HepG2 (cell line): ENCODE data around the gene ASB16. TPM values are rescaled to one million over a fixed set of nuclear protein-coding genes. Genes with fewer than 3 reads are reported as not detected.
A peak's percentile ranks its signal among the peaks of the same experiment; 100 is the strongest.

ENCODE experiments used
- ARHGAP35 ChIP-seq: sonication (generic); formaldehyde crosslinking; IDR thresholded peaks from 2 replicates; pipeline ENCODE4 v1.9.0; 2022; ENCODE audit warnings: mild to moderate bottlenecking, inconsistent platforms, moderate library complexity, missing genetic modification reagents, borderline replicate concordance
- BCL6 ChIP-seq: IDR thresholded peaks from 2 replicates; pipeline ENCODE4 v1.6.1; 2016; ENCODE audit warnings: missing genetic modification reagents, missing compliant biosample characterization
- HIVEP1 ChIP-seq: sonication (generic); formaldehyde crosslinking; IDR thresholded peaks from 2 replicates; pipeline ENCODE4 v1.4.0; 2020; ENCODE audit warnings: mild to moderate bottlenecking, missing genetic modification reagents
- HMG20B ChIP-seq: conservative IDR thresholded peaks from 2 replicates; pipeline ENCODE4 v1.6.1; 2016; ENCODE audit warnings: missing genetic modification reagents, missing compliant biosample characterization
- HMGA1 ChIP-seq: sonication (generic); formaldehyde crosslinking; conservative IDR thresholded peaks from 2 replicates; pipeline ENCODE4 v1.4.0; 2020; ENCODE audit warnings: missing genetic modification reagents
- MXD4 ChIP-seq: IDR thresholded peaks from 2 replicates; pipeline ENCODE4 v1.6.1; 2016; ENCODE audit warnings: mild to moderate bottlenecking, missing biosample characterization, missing genetic modification reagents
- SP4 ChIP-seq: sonication (generic); formaldehyde crosslinking; IDR thresholded peaks from 2 replicates; pipeline ENCODE4 v1.8.1; 2023; ENCODE audit warnings: mild to moderate bottlenecking, missing genetic modification reagents
- STAT5B ChIP-seq: sonication (generic); formaldehyde crosslinking; IDR thresholded peaks from 2 replicates; pipeline ENCODE4 v1.4.0; 2020; ENCODE audit warnings: missing genetic modification reagents
- ZEB1 ChIP-seq: IDR thresholded peaks from 2 replicates; pipeline ENCODE4 v1.6.1; 2012; ENCODE audit warnings: mild to moderate bottlenecking, low read depth, inconsistent platforms; ENCODE audit not compliant: insufficient replicate concordance
- ZNF570 ChIP-seq: sonication (generic); formaldehyde crosslinking; IDR thresholded peaks from 2 replicates; pipeline ENCODE4 v1.4.0; 2020; ENCODE audit warnings: mild to moderate bottlenecking, missing genetic modification reagents, borderline replicate concordance
- ZNF713 ChIP-seq: sonication (generic); formaldehyde crosslinking; IDR thresholded peaks from 2 replicates; pipeline ENCODE4 v1.4.0; 2020; ENCODE audit warnings: mild to moderate bottlenecking, missing genetic modification reagents
- ZNF75D ChIP-seq: sonication (generic); formaldehyde crosslinking; IDR thresholded peaks from 2 replicates; pipeline ENCODE4 v1.8.1; 2023; ENCODE audit warnings: missing genetic modification reagents, mild to moderate bottlenecking, borderline replicate concordance
- polyA plus RNA-seq, 8 experiments: library from polyadenylated mRNA; depleted of rRNA in 3 of 8; stranded (reverse) in 7 of 8; unstranded in 1 of 8; fragments of >200 nt; fragmentation: Illumina TruSeq in 4 of 8; extraction: Trizol in 4 of 8; gene quantifications; 2 replicates each; pipeline versions ENCODE4 v1.2.1 to v1.2.3, GENCODE V29; 2011 to 2016; ENCODE audit warnings: low read depth in 4 of 8, missing spikeins in 1 of 8, mixed read lengths in 1 of 8; ENCODE audit not compliant: insufficient read depth in 1 of 8
- total RNA-seq, 5 experiments: library from RNA; depleted of rRNA; stranded (reverse); fragments of >200 nt; fragmentation: Illumina TruSeq; extraction: Trizol; gene quantifications; 2 replicates each; pipeline ENCODE4 v1.2.3, GENCODE V29; 2016; ENCODE audit warnings: low read depth in 1 of 5
- TF ChIP-seq, protein P1 (sequence below): sonication (generic); formaldehyde crosslinking; IDR thresholded peaks from 2 replicates; pipeline ENCODE4 v1.4.0; 2020; ENCODE audit warnings: missing genetic modification reagents, mild to moderate bottlenecking, borderline replicate concordance
- TF ChIP-seq, protein P2 (sequence below): sonication (generic); formaldehyde crosslinking; conservative IDR thresholded peaks from 2 replicates; pipeline ENCODE4 v1.8.0; 2022; ENCODE audit warnings: mild to moderate bottlenecking, moderate library complexity, missing genetic modification reagents
- TF ChIP-seq, protein P3 (sequence below): sonication (generic); formaldehyde crosslinking; IDR thresholded peaks from 2 replicates; pipeline ENCODE4 v1.4.0; 2020; ENCODE audit warnings: missing genetic modification reagents

The ASB16 gene
- total and polyA plus RNA-seq, 2 of the 13 experiments (the other 11 are each of a cell fraction or from before 2014, with no cell fraction given), result 0.07 TPM; not detected in 1

DNA sequence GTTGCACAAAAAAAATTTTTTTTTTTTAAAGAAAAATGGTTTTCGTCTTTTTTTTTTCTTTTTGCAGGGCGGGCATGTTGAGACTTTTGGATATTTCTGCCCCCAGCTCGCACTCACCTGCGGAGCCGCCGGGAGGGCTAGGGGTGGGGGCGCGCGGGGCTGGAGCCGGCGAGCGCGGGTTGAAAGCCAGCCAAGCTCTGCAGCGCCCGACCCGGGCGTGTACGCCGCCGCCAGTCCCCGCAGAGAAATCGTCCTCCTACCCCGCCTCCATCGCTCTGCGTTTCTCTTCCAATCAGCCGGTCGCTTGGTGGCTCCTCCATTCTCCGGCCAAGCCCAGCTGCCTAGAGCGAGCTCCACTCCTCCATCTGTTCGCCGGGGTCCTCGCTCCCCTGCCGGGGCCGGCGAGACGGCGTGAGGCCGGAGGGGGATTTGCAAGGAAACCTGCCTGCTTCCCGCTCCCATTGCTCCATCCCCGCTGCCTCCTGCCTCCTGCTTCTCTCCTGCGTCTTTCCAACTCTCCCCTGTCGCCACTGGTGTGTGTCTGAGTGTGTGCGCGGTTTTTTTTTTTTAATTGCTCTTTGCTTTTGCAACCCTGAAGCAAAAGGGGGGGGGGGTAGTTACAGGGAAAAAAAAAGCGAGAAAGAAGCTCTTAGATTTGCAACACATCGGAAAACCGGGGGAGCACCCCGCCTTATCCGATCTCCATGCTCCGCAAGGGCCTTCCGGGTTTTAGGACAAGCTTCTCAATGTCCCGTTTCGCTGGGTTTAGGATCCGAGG lies 50.8 kb downstream of the ASB16 start (continued):
- TF ChIP-seq, protein P1, sequence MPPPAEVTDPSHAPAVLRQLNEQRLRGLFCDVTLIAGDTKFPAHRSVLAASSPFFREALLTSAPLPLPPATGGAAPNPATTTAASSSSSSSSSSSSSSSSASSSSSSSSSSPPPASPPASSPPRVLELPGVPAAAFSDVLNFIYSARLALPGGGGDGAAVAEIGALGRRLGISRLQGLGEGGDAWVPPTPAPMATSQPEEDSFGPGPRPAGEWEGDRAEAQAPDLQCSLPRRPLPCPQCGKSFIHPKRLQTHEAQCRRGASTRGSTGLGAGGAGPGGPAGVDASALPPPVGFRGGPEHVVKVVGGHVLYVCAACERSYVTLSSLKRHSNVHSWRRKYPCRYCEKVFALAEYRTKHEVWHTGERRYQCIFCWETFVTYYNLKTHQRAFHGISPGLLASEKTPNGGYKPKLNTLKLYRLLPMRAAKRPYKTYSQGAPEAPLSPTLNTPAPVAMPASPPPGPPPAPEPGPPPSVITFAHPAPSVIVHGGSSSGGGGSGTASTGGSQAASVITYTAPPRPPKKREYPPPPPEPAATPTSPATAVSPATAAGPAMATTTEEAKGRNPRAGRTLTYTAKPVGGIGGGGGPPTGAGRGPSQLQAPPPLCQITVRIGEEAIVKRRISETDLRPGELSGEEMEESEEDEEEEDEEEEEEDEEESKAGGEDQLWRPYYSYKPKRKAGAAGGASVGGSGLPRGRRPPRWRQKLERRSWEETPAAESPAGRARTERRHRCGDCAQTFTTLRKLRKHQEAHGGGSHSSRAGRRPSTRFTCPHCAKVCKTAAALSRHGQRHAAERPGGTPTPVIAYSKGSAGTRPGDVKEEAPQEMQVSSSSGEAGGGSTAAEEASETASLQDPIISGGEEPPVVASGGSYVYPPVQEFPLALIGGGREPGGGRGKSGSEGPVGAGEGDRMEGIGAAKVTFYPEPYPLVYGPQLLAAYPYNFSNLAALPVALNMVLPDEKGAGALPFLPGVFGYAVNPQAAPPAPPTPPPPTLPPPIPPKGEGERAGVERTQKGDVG (CRISPR knock-in tag), result no peak
- TF ChIP-seq ZEB1 (no peak), HMG20B (CRISPR knock-in tag) (no peak), HMGA1 (CRISPR knock-in tag) (no peak), STAT5B (CRISPR knock-in tag) (no peak), ZNF713 (no peak), ZNF570 (CRISPR knock-in tag) (no peak), ARHGAP35 (CRISPR knock-in tag) (no peak), MXD4 (CRISPR knock-in tag) (no peak; the same call in 1 of the 2 replicates), HIVEP1 (CRISPR knock-in tag) (no peak), BCL6 (no peak), ZNF75D (no peak), SP4 (no peak)
- TF ChIP-seq, protein P2, sequence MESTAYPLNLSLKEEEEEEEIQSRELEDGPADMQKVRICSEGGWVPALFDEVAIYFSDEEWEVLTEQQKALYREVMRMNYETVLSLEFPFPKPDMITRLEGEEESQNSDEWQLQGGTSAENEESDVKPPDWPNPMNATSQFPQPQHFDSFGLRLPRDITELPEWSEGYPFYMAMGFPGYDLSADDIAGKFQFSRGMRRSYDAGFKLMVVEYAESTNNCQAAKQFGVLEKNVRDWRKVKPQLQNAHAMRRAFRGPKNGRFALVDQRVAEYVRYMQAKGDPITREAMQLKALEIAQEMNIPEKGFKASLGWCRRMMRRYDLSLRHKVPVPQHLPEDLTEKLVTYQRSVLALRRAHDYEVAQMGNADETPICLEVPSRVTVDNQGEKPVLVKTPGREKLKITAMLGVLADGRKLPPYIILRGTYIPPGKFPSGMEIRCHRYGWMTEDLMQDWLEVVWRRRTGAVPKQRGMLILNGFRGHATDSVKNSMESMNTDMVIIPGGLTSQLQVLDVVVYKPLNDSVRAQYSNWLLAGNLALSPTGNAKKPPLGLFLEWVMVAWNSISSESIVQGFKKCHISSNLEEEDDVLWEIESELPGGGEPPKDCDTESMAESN (CRISPR knock-in tag), result 0 out of 2 replicates have a peak, but pooled peaks have one; percentile 20
- TF ChIP-seq, protein P3, sequence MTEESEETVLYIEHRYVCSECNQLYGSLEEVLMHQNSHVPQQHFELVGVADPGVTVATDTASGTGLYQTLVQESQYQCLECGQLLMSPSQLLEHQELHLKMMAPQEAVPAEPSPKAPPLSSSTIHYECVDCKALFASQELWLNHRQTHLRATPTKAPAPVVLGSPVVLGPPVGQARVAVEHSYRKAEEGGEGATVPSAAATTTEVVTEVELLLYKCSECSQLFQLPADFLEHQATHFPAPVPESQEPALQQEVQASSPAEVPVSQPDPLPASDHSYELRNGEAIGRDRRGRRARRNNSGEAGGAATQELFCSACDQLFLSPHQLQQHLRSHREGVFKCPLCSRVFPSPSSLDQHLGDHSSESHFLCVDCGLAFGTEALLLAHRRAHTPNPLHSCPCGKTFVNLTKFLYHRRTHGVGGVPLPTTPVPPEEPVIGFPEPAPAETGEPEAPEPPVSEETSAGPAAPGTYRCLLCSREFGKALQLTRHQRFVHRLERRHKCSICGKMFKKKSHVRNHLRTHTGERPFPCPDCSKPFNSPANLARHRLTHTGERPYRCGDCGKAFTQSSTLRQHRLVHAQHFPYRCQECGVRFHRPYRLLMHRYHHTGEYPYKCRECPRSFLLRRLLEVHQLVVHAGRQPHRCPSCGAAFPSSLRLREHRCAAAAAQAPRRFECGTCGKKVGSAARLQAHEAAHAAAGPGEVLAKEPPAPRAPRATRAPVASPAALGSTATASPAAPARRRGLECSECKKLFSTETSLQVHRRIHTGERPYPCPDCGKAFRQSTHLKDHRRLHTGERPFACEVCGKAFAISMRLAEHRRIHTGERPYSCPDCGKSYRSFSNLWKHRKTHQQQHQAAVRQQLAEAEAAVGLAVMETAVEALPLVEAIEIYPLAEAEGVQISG (CRISPR knock-in tag), result peak; percentile 50; the same call in 1 of the 2 replicates
